ENCODE measurements around the gene PIGR.

DNA sequence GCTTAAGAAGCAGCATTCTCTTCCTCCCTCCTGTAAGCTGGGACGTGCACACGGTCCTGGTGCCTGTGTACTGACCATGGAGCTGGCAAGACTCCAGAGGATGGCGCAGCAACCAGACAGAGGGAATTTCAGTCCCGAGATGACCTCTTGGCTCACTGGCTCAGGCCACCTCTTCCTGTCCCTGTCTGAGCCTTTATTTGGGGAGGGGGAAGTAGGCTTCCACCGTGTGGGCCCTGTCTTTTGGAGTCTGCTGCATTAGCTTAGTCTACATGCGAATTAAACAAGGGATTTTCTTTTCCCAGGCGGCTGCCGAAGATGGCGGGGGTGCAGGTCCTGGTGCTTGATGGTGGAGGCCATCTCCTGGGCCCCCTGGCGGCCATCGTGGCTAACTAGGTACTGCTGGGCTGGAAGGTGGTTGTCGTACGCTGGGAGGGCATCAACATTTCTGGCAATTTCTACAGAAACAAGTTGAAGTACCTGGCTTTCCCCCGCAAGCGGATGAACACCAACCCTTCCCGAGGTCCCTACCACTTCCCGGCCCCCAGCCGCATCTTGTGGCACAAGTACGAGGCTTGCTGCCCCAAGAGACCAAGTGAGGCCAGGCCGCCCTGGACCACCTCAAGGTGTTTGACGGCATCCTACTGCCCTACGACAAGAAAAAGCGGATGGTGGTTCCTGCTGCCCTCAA is 38.8 kb downstream of the PIGR start:
- TF ChIP-seq, protein P1, sequence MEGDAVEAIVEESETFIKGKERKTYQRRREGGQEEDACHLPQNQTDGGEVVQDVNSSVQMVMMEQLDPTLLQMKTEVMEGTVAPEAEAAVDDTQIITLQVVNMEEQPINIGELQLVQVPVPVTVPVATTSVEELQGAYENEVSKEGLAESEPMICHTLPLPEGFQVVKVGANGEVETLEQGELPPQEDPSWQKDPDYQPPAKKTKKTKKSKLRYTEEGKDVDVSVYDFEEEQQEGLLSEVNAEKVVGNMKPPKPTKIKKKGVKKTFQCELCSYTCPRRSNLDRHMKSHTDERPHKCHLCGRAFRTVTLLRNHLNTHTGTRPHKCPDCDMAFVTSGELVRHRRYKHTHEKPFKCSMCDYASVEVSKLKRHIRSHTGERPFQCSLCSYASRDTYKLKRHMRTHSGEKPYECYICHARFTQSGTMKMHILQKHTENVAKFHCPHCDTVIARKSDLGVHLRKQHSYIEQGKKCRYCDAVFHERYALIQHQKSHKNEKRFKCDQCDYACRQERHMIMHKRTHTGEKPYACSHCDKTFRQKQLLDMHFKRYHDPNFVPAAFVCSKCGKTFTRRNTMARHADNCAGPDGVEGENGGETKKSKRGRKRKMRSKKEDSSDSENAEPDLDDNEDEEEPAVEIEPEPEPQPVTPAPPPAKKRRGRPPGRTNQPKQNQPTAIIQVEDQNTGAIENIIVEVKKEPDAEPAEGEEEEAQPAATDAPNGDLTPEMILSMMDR (IDR thresholded peaks at IDR 0.05), result peak in 1 of 6 experiments; percentile 33
- no peak for TF ChIP-seq POLR2A (IDR thresholded peaks at IDR 0.05)

All from adrenal gland (tissue), 5 donors.